Measurements from ENCODE around the gene RHEX. TPM values are rescaled to one million over a fixed set of nuclear protein-coding genes. Genes with fewer than 3 reads are reported as not detected.

The RHEX gene
- total RNA-seq, 2 donors from 2014 or later, result 3.9 TPM; not detected in 1

DNA sequence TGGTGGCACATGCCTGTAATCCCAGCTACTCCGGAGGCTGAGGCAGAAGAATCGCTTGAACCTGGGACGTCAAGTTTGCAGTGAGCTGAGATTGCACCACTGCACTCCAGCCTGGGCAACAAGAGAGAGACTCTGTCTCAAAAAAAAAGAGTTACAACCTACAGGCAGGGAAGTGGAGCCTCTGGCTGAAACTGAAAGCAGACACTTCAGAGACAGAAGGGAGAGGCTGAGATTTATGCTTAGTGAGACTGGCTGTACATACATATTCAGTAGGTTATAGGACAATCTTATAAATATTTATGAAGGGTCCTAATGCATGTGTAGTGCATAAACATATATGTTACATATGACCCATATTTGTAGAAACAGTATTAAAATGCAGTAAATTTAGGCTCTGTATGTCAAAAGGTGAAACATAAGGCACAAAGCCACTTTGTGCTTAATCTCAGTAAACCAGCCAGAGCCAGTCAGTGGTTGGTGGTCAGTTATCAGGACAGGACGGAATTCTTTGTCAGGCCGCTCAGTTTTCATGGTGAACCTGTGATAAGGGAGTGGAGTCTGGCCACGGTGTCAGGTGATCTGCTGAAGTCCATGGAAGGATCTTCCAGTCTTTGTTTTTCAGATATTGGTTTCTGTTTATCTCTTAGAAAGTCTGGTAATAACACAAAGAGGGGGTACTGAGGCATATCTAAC lies 13.7 kb downstream of the RHEX start:
- H3K4me1 ChIP-seq (replicated peaks), result no peaks in the 10 kb centered on the region
- H3K9me3 ChIP-seq, result no peaks in the 10 kb centered on the region
- 86% methylated on average over 5 of the region's 6 CpGs for WGBS
- no peak overlapping the region for H3K4me3 ChIP-seq
- H3K27ac ChIP-seq, result no peak overlapping the region
- no peak for TF ChIP-seq POLR2A (IDR thresholded peaks at IDR 0.05)
- TF ChIP-seq, protein P1, sequence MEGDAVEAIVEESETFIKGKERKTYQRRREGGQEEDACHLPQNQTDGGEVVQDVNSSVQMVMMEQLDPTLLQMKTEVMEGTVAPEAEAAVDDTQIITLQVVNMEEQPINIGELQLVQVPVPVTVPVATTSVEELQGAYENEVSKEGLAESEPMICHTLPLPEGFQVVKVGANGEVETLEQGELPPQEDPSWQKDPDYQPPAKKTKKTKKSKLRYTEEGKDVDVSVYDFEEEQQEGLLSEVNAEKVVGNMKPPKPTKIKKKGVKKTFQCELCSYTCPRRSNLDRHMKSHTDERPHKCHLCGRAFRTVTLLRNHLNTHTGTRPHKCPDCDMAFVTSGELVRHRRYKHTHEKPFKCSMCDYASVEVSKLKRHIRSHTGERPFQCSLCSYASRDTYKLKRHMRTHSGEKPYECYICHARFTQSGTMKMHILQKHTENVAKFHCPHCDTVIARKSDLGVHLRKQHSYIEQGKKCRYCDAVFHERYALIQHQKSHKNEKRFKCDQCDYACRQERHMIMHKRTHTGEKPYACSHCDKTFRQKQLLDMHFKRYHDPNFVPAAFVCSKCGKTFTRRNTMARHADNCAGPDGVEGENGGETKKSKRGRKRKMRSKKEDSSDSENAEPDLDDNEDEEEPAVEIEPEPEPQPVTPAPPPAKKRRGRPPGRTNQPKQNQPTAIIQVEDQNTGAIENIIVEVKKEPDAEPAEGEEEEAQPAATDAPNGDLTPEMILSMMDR (IDR thresholded peaks at IDR 0.05), result no peak
- TF ChIP-seq POLR2AphosphoS5 (IDR thresholded peaks at IDR 0.05), result no peak
- intact Hi-C loops (cut with DNase I), result no loop called here
- no peaks in the 10 kb centered on the region for H3K36me3 ChIP-seq
- H3K27me3 ChIP-seq (replicated peaks; ENCODE audit: insufficient read depth), result no peaks in the 10 kb centered on the region
- no peak for DNase-seq (ENCODE audit: low spot score)

DNA sequence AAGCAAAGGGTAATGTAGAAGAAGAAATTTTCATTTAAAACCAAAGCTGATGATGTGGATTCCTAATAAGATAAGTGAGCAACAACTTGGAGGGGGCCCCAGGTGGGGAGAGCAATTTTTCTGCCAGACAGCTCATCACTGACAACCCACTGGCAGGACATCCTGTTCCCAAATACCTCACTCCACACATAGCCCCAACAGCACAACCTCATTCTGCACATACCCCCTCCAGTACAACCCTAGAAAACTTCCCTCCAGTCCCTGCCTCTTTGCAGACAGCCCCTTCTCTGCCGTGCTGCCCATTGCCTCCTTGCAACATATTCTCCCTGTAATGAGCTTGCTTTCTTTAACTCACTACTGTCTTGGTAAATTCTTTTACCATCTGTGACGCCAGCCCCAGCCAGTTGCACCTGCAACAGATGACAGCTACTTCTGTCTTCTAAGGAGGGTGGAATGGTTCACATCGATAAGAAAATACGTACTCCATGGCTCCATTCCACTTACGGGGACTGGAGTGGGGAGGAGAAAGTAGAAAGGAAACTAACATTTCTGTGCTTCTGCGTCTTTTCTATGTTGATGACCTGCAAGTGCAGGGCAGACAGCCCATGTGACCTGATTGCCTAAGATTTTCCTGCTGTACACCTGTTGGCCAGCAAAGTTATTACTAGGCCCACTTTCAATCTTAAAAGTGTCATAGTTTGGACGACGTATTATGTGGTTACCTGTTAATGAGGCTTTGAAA lies 14.7 kb downstream of the RHEX start:
- 52% methylated on average over 8 of the region's 8 CpGs for WGBS
- TF ChIP-seq POLR2AphosphoS5 (IDR thresholded peaks at IDR 0.05), result no peak
- TF ChIP-seq, protein P1 (IDR thresholded peaks at IDR 0.05), result no peak
- no peak for TF ChIP-seq POLR2A (IDR thresholded peaks at IDR 0.05)
- no peak overlapping the region for H3K27ac ChIP-seq
- H3K4me3 ChIP-seq, result no peak overlapping the region
- H3K9me3 ChIP-seq, result no peaks in the 10 kb centered on the region
- no peaks in the 10 kb centered on the region for H3K36me3 ChIP-seq
- intact Hi-C loops (cut with DNase I), result no loop called here
- H3K27me3 ChIP-seq (replicated peaks; ENCODE audit: insufficient read depth), result no peaks in the 10 kb centered on the region
- H3K4me1 ChIP-seq (replicated peaks), result no peaks in the 10 kb centered on the region
- DNase-seq (ENCODE audit: low spot score), result no peak

DNA sequence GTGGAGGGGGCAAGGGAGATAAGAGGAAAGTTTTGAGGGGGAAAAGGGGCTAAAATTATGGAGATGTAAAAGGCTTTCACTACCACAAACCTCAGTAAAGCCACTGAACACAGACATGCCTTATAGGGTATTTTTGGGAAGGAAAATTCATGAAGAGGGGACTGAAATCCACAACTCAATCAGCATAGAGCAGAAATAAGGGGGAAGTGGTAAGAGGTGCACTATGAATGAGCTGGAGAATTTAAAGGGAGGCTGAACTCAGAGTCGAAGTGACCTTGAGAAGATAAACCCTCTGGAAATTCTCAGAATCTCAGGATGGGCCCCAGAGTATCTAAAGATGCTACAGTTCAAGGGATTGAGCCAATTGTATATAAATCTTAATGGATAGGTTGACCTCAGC lies 15.3 kb downstream of the RHEX start:
- intact Hi-C loops (cut with DNase I), result no loop called here
- H3K4me1 ChIP-seq (replicated peaks), result no peaks in the 10 kb centered on the region
- no peaks in the 10 kb centered on the region for H3K27me3 ChIP-seq (replicated peaks; ENCODE audit: insufficient read depth)
- H3K27ac ChIP-seq, result no peak overlapping the region
- DNase-seq (ENCODE audit: low spot score), result no peak
- no peaks in the 10 kb centered on the region for H3K9me3 ChIP-seq
- TF ChIP-seq POLR2AphosphoS5 (IDR thresholded peaks at IDR 0.05) (no peak), POLR2A (IDR thresholded peaks at IDR 0.05) (no peak)
- TF ChIP-seq, protein P1 (IDR thresholded peaks at IDR 0.05), result no peak
- WGBS, result 76% methylated on average over 1 of the region's 1 CpG
- no peak overlapping the region for H3K4me3 ChIP-seq
- H3K36me3 ChIP-seq, result no peaks in the 10 kb centered on the region

DNA sequence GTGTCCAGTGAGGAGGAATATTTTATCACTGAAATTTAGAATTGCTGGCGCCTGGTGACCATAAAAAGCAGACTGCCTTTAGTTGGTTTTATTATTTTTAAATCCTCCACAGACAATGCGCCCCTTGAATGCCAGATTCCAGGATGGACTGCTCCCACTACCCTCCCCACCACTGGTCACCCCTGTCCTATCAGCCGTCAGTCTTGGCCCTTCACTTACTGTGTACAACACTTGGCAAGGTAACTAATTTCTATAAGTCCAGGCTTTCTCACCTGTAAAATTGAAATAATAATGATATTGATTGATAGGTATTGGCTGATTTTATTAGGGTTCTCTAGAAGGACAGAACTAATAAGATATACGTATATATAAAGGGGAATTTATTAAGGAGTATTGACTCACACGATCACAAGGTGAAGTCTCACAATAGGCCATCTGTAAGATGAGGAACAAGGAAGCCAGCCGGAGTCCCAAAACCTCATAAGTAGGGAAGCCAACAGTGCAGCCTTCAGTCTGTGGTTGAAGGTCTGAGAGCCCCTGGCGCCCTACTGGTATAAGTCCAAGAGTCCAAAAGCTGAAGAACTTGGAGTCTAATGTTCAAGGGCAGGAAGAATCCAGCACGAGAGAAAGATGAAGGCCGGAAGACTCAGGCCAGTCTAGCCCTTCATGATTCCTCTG lies 17.8 kb downstream of the RHEX start:
- no peak for DNase-seq (ENCODE audit: low spot score)
- H3K9me3 ChIP-seq, result no peaks in the 10 kb centered on the region
- 85% methylated on average over 9 of the region's 9 CpGs for WGBS
- no peak overlapping the region for H3K4me3 ChIP-seq
- no peaks in the 10 kb centered on the region for H3K4me1 ChIP-seq (replicated peaks)
- TF ChIP-seq POLR2A (IDR thresholded peaks at IDR 0.05), result no peak
- no peak for TF ChIP-seq POLR2AphosphoS5 (IDR thresholded peaks at IDR 0.05)
- TF ChIP-seq, protein P1 (IDR thresholded peaks at IDR 0.05), result no peak
- no peaks in the 10 kb centered on the region for H3K27me3 ChIP-seq (replicated peaks; ENCODE audit: insufficient read depth)
- H3K27ac ChIP-seq, result no peak overlapping the region
- intact Hi-C loops (cut with DNase I), result no loop called here
- H3K36me3 ChIP-seq, result no peaks in the 10 kb centered on the region
